C4-2B (cell line): ENCODE measurements around the gene CARD18.

Source experiments
- H3K27ac ChIP-seq: fragments of 450-650 bp; 2 replicates; pipeline ENCODE4 v1.5.1; 2017
- ZFX ChIP-seq: fragments of 450-650 bp; IDR thresholded peaks from 2 replicates; pipeline ENCODE4 v1.6.1; 2017
- TF ChIP-seq, protein P1 (sequence below): fragments of 450-650 bp; conservative IDR thresholded peaks from 2 replicates; pipeline ENCODE4 v1.5.1; 2017; ENCODE audit warnings: mild to moderate bottlenecking

CARD18 gene

DNA sequence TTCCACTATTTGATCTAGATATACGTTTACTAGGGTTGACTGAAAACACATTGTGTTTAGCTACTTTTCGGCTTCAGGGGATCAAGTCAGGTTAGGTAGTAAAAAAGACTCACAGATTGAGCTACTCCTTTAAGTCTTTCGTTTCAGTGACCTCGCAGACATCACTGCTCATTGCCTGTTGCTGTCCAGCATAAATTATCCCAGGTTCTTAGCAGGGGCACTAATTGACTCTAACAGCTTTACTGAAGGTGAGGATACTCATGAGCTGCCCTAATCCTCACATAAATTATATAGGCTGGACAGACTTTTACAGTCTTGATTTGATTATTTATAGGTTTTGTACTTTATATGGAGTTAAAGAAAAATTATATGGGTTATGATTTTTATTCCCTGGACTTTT lies 3.7 kb downstream of the CARD18 start:
- H3K27ac ChIP-seq = no peak overlapping the region
- TF ChIP-seq, protein P1, sequence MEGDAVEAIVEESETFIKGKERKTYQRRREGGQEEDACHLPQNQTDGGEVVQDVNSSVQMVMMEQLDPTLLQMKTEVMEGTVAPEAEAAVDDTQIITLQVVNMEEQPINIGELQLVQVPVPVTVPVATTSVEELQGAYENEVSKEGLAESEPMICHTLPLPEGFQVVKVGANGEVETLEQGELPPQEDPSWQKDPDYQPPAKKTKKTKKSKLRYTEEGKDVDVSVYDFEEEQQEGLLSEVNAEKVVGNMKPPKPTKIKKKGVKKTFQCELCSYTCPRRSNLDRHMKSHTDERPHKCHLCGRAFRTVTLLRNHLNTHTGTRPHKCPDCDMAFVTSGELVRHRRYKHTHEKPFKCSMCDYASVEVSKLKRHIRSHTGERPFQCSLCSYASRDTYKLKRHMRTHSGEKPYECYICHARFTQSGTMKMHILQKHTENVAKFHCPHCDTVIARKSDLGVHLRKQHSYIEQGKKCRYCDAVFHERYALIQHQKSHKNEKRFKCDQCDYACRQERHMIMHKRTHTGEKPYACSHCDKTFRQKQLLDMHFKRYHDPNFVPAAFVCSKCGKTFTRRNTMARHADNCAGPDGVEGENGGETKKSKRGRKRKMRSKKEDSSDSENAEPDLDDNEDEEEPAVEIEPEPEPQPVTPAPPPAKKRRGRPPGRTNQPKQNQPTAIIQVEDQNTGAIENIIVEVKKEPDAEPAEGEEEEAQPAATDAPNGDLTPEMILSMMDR = no peak
- no peak for TF ChIP-seq ZFX

DNA sequence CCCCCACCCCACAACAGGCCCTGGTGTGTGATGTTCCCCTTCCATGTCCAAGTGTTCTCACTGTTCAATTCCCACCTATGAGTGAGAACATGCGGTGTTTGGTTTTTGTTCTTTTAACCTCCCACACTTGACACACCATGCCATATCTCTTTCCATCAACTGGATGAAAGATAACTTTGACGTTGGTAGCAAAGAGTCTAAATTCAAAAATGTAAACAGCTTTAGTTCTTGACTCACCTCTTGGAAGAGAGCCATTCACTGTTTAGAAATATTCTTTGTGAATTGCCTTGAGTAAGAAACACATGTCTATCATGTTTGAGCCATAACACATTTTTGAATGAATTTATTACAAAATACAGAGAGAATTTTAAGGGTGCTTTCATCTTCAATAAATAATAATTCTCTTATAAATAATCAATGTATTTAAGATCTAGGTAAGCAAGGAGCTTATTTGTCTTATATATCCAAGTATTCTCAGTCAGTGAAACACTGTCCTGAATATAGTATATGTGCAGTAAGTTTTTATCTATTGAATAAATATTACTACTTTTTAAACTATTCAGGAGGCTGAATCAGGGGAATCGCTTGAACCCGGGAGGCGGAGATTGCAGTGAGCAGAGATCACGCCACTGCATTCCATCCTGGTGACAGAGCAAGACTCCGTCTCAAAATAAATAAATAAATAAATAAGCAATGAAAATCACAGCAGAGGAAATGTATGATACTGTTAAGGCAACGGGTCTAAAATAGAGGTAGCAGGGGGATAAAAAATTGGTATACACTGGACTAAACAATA lies 6.7 kb downstream of the CARD18 start:
- H3K27ac ChIP-seq = no peak overlapping the region
- TF ChIP-seq, protein P1 = no peak
- TF ChIP-seq ZFX = no peak

DNA sequence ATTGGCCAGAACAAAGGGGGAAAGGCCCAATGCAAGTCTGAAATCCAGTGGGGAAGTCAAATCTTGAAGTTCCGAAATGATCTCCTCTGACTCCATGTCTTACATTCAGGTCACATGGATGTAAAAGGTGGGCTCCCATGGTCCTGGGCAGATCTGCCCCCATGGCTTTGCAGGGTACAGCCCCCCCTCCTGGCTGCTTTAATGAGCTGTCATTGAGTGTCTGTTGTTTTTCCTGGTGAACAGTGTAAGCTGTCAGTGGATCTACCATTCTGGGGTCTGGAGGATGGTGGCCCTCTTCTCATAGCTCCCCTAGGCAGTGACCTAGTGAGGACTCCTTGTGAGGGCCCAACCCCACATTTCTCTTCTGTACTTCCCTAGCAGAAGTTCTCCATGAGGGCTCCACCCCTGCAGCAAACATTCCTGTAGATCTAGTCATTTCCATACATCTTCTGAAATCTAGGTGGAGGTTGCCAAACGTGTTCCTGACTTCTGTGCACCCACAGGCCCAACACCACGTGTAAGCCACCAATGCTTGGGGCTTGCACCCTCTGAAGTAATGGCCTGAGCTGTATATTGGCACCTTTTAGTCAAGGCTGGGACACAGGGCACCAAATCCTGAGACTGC lies 9.3 kb downstream of the CARD18 start:
- no peak for TF ChIP-seq ZFX
- TF ChIP-seq, protein P1 = no peak

DNA sequence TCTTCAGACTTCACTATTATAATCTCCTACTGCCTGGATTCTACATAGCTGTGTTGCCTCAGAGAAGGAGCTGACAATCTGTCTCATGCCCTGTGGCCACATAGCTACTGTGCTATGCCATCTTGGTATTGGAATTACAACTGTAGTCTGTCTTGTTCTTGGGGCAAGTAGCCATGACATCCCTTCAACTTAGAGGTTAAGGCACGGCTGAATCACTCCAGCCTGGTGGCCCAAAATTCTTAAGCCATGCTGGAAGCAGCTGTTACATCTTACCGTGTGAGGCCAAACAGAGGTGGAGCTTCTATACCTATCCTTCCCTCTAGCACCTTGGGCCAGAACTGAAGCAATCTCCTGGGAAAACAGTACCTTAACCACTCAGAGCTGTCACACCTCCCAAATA lies 14.8 kb downstream of the CARD18 start:
- TF ChIP-seq, protein P1 = no peak
- no peak for TF ChIP-seq ZFX
- no peak overlapping the region for H3K27ac ChIP-seq

More for the DNA sequence above, 9.3 kb downstream of the CARD18 start:
- H3K27ac ChIP-seq = no peak overlapping the region

DNA sequence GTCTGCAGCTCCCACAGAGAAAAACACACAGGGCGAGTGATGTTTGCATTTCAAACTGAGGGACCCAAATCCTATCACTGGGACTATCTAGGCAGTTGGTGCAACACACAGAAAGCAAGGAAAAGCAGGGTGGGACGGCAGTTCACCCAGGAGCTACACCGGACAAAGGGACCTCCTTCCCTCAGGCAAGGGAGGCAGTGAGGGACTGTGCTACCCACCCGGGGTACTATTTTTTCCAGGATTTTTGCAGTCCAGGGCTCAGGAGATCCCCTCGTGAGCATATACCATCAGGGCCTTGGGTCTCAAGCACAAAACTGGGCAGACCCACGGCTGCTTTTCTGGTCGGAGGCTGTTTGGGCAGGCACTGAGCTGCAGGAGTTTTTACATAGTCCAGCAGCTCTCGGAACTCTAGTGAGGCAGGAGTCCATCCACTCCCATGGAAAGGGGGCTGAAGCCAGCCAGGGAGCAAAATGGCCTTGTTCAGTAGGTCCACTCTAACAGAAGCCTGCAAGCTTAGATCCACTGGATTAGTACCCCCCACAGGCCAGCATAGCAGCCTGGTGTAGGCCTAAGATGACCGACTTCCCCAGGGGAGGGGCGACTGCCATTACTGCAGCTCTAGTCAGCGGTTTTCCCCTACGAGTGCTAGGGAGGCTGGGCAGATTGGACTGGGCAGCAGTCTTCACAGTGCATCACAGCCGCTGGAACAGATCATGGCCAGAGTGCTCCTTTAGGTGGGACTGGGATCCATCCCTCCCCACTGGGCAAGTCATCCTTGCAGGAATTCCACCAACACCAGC lies 28.2 kb downstream of the CARD18 start:
- H3K27ac ChIP-seq = no peak overlapping the region
- no peak for TF ChIP-seq ZFX
- TF ChIP-seq, protein P1 = no peak

DNA sequence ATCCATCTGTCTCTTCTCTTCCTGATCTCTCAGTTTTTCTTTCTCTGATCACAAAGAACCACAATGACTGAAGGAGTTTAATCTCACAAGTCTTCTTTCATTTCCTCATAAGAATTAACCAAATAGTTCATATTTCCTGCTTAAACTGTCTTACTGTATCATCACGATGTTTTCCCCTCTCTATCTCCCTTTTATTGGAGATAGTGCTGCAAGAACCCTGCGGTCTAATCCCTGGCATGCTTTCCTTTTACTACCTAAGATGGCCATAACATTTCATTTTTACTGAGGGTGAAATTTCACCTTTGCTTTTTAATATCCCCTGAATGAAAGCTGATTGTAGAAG lies 28.9 kb downstream of the CARD18 start:
- TF ChIP-seq ZFX = no peak
- TF ChIP-seq, protein P1 = no peak
- no peak overlapping the region for H3K27ac ChIP-seq
